ENCODE measurements around the gene REV3L.
A peak's percentile ranks its signal among the peaks of the same experiment; 100 is the strongest.
"Not testable (repeated sequence)": the region's sequence is repeated elsewhere in the genome, so short reads cannot be mapped to it uniquely, and the experiment has no call there.

REV3L gene

DNA sequence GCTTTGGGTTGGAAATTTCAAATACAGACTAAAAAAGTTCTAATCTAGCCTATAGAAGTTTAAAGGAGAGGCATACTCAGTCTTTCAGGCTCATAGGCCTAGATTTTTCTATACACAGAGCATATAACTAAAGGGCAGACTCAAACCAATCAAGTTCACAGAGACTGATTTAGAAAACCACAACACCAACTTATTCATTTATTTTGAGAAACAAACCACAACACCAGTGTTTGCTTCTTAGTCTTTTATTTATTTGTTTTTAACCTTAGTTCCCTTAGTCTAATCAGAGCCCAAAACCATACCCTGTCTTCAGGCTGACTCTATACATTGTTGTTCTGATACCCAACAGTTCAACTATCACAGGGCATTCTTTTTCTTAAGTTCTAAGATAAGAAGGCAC lies 103.7 kb downstream of the REV3L start:
- no peak for DNase-seq (ENCODE audit: low read depth)

GRCh38 chr6:111377558-111378120 lies 105.4 kb downstream of the REV3L start:
- DNase-seq (ENCODE audit: low read depth): peak; percentile 42

- DNase-seq (ENCODE audit: low read depth): no peak
These were observed 115.5 kb downstream of the REV3L start for GRCh38 chr6:111367393-111368088.

DNA sequence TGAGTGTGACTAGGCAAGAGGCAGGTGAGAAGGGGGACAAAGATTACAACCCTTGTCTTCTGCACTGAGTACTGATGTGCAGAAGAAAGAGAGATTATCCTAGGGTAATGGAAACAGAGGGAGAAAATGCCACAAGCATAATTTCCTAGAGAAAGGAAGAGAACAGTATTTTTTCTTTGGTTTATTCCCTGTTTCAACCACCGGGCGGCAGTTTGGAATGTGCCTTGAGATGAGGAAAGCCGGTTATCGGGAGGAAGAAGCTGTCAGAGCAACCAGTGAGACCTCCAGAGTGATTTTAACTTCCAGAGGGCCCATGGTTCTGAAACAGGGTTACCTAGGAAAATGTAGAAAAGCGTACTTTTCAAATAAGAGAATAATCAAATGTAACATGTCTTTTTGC lies 121.4 kb downstream of the REV3L start:
- peak; percentile 55 for DNase-seq (ENCODE audit: low read depth)

DNA sequence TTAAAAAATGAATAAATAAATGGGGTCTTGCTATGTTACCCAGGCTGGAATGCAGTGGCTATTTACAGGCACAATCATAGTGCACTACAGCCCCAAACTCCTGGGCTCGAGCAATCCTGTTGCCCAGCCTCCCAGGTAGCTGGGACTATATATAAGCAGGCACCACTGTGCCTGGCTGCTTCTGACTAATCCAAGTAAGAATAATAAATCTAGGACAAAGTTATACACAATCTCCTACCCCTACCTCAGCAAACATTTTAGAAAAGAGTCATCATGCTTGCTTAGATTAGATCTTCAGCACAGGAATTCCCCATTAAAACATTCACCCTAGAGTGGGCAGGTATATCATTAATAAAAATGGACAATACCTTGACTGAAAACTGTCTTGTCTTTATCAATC lies 124.6 kb downstream of the REV3L start:
- DNase-seq (ENCODE audit: low read depth): peak; percentile 21

- peak; percentile 60 for DNase-seq (ENCODE audit: low read depth)
These were observed 125.3 kb downstream of the REV3L start for GRCh38 chr6:111357705-111358104.

DNA sequence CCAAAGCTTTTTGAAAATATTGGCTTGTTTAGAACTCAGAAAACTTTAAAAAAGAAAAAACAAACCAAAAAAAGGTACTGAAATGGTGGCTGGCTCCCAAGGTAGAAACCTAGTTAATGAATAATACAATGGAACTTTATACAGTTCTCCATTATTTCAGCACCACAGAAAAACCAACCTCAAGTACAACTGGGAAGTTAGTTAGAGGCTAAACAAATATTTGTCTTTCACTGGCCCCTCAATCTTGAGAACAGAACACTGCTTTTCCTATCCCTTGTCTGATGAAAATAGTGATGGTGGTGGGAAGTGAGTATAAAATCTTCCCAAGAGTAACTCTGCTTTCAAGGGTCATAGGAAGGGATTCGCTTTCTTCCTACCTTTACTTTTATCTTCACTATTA lies 126.5 kb downstream of the REV3L start:
- DNase-seq (ENCODE audit: low read depth): no peak

GRCh38 chr6:111354758-111355555 lies 128.1 kb downstream of the REV3L start:
- DNase-seq (ENCODE audit: low read depth): no peak

DNA sequence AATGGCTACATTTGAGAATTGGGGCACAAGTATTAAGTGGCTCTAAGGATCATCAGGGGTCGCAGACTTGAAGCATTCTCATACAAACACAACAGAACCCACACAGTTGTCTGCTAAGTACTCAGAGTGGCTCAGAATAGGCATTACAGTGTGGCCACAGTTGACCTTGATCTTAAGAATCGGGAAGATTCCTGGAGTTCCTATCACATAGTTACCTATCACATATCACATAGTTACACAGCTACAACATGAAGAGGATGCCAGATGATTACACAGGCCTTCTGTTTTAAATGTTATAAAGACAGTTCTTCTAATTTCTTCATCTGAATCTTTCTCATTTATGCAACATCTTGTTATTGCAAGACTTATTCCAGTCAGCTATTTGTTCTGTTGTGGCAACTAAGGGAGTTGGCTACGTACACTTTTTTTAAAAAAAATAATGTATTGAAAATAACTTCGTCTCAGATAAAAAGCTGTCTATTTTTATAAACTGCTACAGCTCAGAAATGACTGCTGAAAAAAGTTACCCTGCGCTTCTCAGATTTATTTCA lies 129.0 kb downstream of the REV3L start:
- DNase-seq (ENCODE audit: low read depth): peak; percentile 8

DNA sequence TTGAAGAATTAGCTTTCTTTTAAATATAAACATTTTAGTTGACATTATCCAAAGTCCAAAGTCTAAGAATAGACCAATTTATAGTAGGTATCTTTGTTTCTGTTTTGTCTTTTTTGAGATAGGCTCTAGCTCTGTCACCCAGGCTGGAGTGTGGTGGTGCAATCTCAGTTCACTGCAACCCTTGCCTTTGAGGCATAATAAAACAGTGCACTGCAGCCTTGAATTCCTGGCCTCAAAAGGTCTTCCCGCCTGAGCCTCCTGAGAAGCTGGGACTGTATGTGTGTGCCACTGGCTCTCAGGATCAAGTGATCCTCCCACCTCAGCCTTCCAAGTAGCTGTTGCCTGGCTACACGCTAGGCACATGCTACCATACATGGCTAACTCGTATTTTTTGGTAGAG lies 135.4 kb downstream of the REV3L start:
- no peak for DNase-seq (ENCODE audit: low read depth)

DNA sequence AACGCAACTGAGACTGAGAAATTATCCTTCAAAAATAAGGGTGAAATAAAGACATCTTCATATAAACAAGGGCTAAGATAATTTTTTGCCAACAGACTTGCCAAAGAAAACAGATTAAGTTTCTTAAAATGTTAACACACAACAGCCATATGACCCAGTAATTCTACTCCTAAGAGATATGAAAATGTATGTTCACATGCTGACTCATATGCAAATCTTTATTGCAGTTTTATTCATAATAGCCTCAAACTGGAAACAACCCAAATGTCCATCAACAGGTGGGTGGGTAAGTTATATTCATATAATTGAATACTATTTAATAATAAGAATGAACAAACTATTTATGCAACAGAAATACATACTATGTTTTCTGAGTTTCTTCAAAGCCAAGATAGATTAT lies 140.1 kb downstream of the REV3L start:
- no peak for DNase-seq (ENCODE audit: low read depth)

DNA sequence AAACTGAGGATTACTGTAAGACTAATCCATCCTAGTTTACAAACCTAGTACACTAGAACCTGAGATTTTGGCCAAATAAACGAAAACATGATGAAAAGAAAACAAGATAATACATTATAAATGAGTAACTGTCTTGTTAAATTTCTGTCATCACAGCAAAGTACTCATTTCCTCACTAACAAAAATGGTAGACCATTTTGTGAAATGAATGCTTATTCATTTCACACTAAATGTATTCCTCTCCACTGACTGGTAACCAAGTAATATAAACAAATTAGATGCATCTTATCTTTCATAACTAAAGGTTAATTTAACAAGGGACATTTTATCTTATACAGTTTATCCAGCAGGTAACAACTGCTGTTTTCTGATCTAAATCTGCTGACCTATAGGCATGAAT lies 143.7 kb downstream of the REV3L start:
- DNase-seq (ENCODE audit: low read depth): no peak

GRCh38 chr6:111338843-111339242 lies 144.2 kb downstream of the REV3L start:
- no peak for DNase-seq (ENCODE audit: low read depth)

- no peak for DNase-seq (ENCODE audit: low read depth)
These were observed 145.2 kb downstream of the REV3L start for GRCh38 chr6:111337829-111338236.

DNA sequence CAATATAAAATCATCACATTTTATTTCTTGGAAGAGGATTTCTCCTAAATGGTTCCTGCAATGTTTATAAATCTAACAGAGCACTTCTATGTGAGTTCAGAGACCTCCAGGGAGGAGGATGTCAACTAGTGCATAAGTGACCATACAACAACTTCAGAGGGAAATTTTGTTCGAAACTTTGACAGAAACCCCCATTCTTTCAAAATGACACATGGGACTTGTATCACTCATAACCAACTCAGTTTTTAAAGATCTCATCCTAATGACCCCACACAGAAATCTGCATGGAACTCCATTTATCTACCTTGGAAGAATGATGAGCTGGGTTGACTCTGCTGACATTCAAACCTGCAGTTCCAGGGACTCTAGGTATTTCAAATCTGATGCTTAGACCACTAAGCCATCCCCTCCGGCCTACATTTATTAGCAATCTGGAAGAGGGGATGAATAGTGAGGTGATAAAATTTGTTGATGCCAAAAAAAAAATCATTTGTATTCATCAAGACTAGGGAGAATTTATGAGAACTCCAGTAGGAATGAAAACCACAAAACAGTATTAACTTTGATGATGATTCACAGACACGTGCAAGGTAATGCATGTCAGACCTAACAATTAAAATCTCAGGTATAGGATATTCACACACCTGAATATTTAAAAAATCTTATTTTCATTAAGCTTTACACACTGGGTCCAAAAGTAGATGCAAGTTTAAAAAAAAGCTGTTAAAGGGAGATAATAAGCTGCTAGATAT lies 153.0 kb downstream of the REV3L start:
- no peak for DNase-seq (ENCODE audit: low read depth)

- DNase-seq (ENCODE audit: low read depth): no peak
These were observed 156.5 kb downstream of the REV3L start for GRCh38 chr6:111326563-111326962.

- DNase-seq (ENCODE audit: low read depth): no peak
These were observed 160.9 kb downstream of the REV3L start for GRCh38 chr6:111322145-111322544.

DNA sequence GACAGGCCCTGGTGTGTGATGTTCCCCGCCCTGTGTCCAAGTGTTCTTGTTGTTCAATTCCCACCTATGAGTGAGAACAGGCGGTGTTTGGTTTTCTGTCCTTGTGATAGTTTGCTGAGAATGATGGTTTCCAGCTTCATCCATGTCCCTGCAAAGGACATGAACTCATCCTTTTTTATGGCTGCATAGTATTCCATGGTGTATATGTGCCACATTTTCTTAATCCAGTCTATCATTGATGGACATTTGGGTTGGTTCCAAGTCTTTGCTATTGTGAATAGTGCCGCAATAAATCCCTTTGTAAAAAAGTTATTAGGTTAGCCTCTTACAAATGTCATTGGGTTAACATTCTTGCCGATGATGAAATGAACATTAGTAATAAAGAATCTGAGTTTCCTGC lies 175.1 kb downstream of the REV3L start:
- DNase-seq (ENCODE audit: low read depth): not testable (repeated sequence)

DNA sequence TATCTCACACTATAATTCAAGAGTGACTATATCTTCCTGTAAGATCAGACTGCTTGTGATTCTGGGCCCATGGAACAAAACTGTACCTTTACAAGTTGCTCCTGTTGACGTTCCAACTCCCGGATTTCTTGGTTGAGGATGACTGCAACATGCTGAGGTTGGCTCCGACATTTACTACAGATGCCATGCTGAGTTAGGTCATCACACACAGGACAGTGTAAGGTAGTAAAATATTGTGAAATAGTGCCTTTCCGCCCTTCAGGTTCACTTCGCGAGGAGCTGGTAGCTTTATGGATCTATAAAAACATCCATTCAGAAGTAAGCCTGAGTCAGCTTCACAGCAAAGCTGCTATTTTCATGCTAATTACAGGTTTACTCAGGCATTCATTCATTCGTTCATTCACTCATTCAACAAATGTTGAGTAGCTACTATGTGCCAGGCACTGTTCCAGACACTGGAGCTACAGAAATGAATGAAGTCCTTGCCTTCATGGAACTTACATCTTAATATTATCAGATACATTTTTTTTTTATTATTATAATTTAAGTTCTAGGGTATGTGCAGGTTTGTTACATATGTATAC lies 175.7 kb downstream of the REV3L start:
- DNase-seq (ENCODE audit: low read depth): no peak

DNA sequence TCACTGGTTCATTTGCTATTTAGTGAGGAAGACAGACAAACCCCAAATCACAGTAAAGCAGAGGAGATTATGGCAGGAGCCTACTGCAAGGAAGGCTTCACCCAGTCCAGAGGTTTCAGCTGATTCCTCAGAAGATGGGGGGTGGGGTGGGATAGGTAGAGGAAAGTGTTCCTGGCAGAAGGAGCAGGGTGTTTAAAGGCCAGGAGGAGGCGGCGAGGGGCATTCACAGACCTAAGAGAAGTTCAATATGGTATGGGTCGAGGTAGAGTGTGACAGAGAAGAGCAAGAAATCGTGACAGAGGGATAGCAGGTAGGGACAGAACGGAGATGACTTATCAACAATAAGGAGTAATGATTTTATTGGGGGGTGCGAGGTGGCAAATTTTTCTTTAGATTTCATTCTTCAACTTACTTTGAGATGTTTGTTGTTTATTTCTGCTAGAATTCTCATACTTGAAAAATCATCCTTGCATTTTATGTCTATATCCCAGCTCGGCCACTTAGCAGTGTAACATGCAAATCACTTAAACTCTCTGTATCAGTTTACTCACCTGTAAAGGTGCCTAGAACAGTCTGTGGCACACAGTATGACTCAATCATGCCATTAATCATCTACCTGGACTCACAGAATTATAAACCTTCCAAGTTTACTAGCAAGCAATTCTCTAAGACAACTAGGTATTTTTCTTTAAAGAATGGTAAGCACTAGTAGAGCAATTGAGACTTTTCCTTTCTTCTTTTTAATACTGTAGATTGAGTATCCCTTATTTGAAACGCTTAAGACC lies 176.7 kb downstream of the REV3L start:
- DNase-seq (ENCODE audit: low read depth): no peak

DNA sequence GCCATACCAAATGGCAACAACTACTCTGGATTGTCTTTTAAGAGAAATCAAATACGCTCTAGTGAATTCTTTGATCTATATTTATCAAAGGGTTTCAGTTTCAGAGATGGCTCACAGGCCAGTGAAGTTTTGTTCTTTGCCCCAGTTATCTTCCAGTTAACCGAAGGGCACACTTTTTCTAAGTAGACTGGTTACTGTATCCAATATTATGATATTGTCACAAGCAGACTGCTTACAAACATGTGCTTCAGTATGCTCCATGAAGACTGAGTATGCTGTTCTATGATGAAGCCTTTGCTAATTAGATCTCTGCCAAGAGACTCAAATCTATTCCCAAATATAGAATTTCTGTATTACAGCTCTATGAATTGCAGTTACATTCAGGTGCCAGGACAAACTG lies 181.1 kb downstream of the REV3L start:
- no peak for DNase-seq (ENCODE audit: low read depth)
